Endodermal cell (in vitro differentiated cells): Measurements from ENCODE around the gene ZBTB20. TPM values are rescaled to one million over a fixed set of nuclear protein-coding genes. Genes with fewer than 3 reads are reported as not detected.

Experiments
- DNase-seq: peaks from one replicate; pipeline ENCODE4 v3.0.0-alpha.2; 2017
- H3K27ac ChIP-seq: 2 replicates; pipeline ENCODE4 v1.5.1; 2013; ENCODE audit warnings: mild to moderate bottlenecking, low read depth, low read length, moderate library complexity
- H3K27me3 ChIP-seq: 2 replicates; pipeline ENCODE4 v1.6.1; 2013; ENCODE audit warnings: mild to moderate bottlenecking, low read length, moderate library complexity; ENCODE audit not compliant: insufficient read depth, control insufficient read depth, poor library complexity, severe bottlenecking
- H3K36me3 ChIP-seq: 2 replicates; pipeline ENCODE4 v1.7.0; 2013; ENCODE audit warnings: mild to moderate bottlenecking, low read length, moderate library complexity; ENCODE audit not compliant: control insufficient read depth, insufficient read depth
- H3K4me1 ChIP-seq: one replicate; pipeline ENCODE4 v1.7.0; 2013; ENCODE audit warnings: low read length; ENCODE audit not compliant: control insufficient read depth, insufficient read depth
- H3K4me3 ChIP-seq: 2 replicates; pipeline ENCODE4 v1.5.1; 2013; ENCODE audit warnings: mild to moderate bottlenecking, low read length, moderate library complexity
- H3K9ac ChIP-seq: 2 replicates; pipeline ENCODE4 v1.6.1; 2013; ENCODE audit warnings: mild to moderate bottlenecking, low read length, moderate library complexity; ENCODE audit not compliant: poor library complexity, severe bottlenecking; ENCODE audit errors: extremely low read depth
- H3K9me3 ChIP-seq: 2 replicates; pipeline ENCODE4 v1.6.1; 2013; ENCODE audit warnings: mild to moderate bottlenecking, low read length, moderate library complexity; ENCODE audit not compliant: control insufficient read depth
- H3K27ac Mint-ChIP-seq: 2 replicates; pipeline ENCODE4 v1.8.0; 2020; ENCODE audit warnings: mixed read lengths
- H3K27me3 Mint-ChIP-seq: 2 replicates; pipeline ENCODE4 v1.8.0; 2021; ENCODE audit warnings: mild to moderate bottlenecking, mixed read lengths; ENCODE audit not compliant: insufficient read depth
- H3K36me3 Mint-ChIP-seq: 2 replicates; pipeline ENCODE4 v1.8.0; 2020; ENCODE audit warnings: low read depth, mixed read lengths
- H3K4me1 Mint-ChIP-seq: 2 replicates; pipeline ENCODE4 v1.8.0; 2020; ENCODE audit warnings: mixed read lengths
- H3K4me3 Mint-ChIP-seq: 2 replicates; pipeline ENCODE4 v1.8.0; 2020; ENCODE audit warnings: mild to moderate bottlenecking, moderate library complexity, mixed read lengths
- H3K9me3 Mint-ChIP-seq: 2 replicates; pipeline ENCODE4 v1.8.0; 2020; ENCODE audit warnings: mild to moderate bottlenecking, mixed read lengths
- CTCF ChIP-seq: fragments of 200-600 bp; sonication (generic); conservative IDR thresholded peaks from 2 replicates; pipeline ENCODE4 v1.5.0; 2021; ENCODE audit warnings: antibody characterized with exemption, mild to moderate bottlenecking
- WGBS, 2 experiments: methylation state at CpG; one replicate each; pipeline versions ENCODE4 v1.1.5 to v1.1.7; 2013; ENCODE audit warnings: missing lambda C conversion rate in 2 of 2, mixed read lengths in 1 of 2; ENCODE audit not compliant: insufficient coverage in 1 of 2, insufficient read length in 1 of 2; 5-methylcytosine and 5-hydroxymethylcytosine counted together
- total RNA-seq, 2 donors: library from RNA; stranded (reverse); fragmentation: NEBNext Ultra II Directional in 1 of 2; extraction: Animal tissue kit (Norgen Biotek cat#: 25700) in 1 of 2; gene quantifications; 2 replicates in 1 of 2; 3 replicates in 1 of 2; pipeline ENCODE4 v1.2.1, GENCODE V29; 2021

Gene ZBTB20
- total RNA-seq, 2 donors from 2014 or later: 1.6 to 2.9 TPM

DNA sequence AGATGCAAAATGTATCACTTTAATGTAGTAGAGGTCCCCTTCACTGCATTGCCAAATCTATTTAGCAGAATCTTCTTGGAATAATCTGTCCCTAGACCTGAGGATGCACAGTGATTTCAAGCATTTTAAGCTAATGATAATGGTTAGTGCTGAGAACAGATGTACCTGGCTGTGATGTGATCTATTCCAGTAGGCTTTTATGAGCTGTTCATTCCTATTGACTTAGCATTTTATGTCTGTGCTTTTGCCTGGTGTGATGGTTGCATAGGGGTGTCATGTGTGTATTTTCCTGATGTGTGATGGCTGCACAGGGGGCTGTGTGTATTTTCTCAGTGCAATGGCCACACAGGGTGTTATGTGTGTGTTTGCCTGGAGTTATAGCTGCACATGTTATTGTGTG, 580.3 kb downstream of the ZBTB20 start:
- Mint-ChIP-seq H3K36me3 (no peaks in the 10 kb centered on the region), H3K4me3 (no peak overlapping the region), H3K9me3 (no peaks in the 10 kb centered on the region), H3K27me3 (no peaks in the 10 kb centered on the region), H3K4me1 (peaks cover 28% of the 10 kb centered on the region), H3K27ac (no peak overlapping the region)
- no peak for TF ChIP-seq CTCF
- Histone ChIP-seq H3K9ac (no peak overlapping the region), H3K27ac (no peak overlapping the region), H3K36me3 (no peaks in the 10 kb centered on the region), H3K27me3 (no peaks in the 10 kb centered on the region), H3K4me3 (no peak overlapping the region), H3K9me3 (no peaks in the 10 kb centered on the region), H3K4me1 (peaks cover 5% of the 10 kb centered on the region)
- no peak for DNase-seq

DNA sequence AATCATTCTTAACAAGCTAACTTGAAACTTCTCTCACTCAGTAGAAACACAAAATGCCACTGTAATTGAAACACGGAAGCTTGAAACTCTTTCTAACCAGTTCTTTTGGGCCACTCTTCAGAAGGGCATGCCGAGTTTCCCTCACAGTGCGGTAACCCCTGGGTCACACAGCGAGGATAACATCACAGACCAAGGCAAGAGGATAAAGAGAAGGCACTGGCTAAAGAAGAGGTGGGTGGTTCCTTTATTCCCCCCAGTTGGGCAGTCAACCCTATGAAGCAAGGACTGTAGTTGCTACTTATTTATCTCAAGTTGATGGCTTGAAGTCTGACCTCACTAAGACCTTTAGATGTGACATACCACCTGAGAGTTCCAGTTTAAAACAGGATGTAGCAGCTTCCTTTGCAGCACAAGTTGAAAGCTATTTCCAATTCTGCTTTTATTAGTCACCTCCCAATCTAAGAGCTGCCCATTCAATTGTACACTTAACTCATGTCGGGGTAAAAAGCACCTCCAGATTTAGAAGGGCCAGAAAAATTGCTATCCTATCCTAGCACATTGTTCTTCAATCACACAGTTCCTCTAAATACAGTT, 580.8 kb downstream of the ZBTB20 start:
- no peaks in the 10 kb centered on the region for H3K27me3 Mint-ChIP-seq
- H3K27ac Mint-ChIP-seq: no peak overlapping the region
- Histone ChIP-seq H3K4me3 (no peak overlapping the region), H3K9ac (no peak overlapping the region), H3K27me3 (no peaks in the 10 kb centered on the region), H3K4me1 (peaks cover 5% of the 10 kb centered on the region), H3K27ac (no peak overlapping the region), H3K36me3 (no peaks in the 10 kb centered on the region), H3K9me3 (no peaks in the 10 kb centered on the region)
- no peak overlapping the region for H3K4me3 Mint-ChIP-seq
- H3K36me3 Mint-ChIP-seq: no peaks in the 10 kb centered on the region
- peaks cover 28% of the 10 kb centered on the region for H3K4me1 Mint-ChIP-seq
- DNase-seq: peak; percentile 48
- 53 to 71% methylated on average over 3 to 5 of the region's 5 CpGs for WGBS, 2 experiments
- TF ChIP-seq CTCF: no peak
- no peaks in the 10 kb centered on the region for H3K9me3 Mint-ChIP-seq

- TF ChIP-seq CTCF: no peak
- H3K36me3 Mint-ChIP-seq: no peaks in the 10 kb centered on the region
- H3K36me3 ChIP-seq: no peaks in the 10 kb centered on the region
- H3K4me1 Mint-ChIP-seq: peaks cover 28% of the 10 kb centered on the region
- no peak overlapping the region for H3K27ac ChIP-seq
- no peak overlapping the region for H3K4me3 Mint-ChIP-seq
- 92 to 95% methylated on average over 7 to 8 of the region's 8 CpGs for WGBS, 2 experiments
- H3K27me3 Mint-ChIP-seq: no peaks in the 10 kb centered on the region
- H3K4me3 ChIP-seq: no peak overlapping the region
- H3K9me3 ChIP-seq: no peaks in the 10 kb centered on the region
- no peaks in the 10 kb centered on the region for H3K9me3 Mint-ChIP-seq
- no peaks in the 10 kb centered on the region for H3K27me3 ChIP-seq
- DNase-seq: no peak
- H3K27ac Mint-ChIP-seq: no peak overlapping the region
- H3K4me1 ChIP-seq: peaks cover 5% of the 10 kb centered on the region
- no peak overlapping the region for H3K9ac ChIP-seq
Measured at GRCh38 chr3:114565216-114565615, 581.9 kb downstream of the ZBTB20 start.
